IMR-90 (cell line): ENCODE data around the gene KDM2B. TPM values are rescaled to one million over a fixed set of nuclear protein-coding genes. Genes with fewer than 3 reads are reported as not detected.

Experiments
- ATAC-seq: fragments of 200-7000 bp; cut with Tn5 transposase; 2 replicates; pipeline ENCODE4 v1.9.1; 2020; ENCODE audit warnings: low read depth, mild to moderate bottlenecking, moderate library complexity
- BruUV-seq: library from RNA; stranded (reverse); fragments of 400-500 nt; replicated peaks from 2 replicates; lab custom pipeline; 2021; lab: Mats Ljungman, UMichigan
- CTCF ChIA-PET: fragments of 300-600 bp; formaldehyde crosslinking; extraction: SDS; loops from one replicate; lab custom pipeline; 2021; ENCODE audit warnings: antibody characterized with exemption; lab: Yijun Ruan, JAX
- POLR2A ChIA-PET: fragments of 300-600 bp; sonication (Branson Sonifier 250); formaldehyde crosslinking; loops from one replicate; lab custom pipeline; 2022; ENCODE audit warnings: antibody characterized with exemption; ENCODE audit not compliant: unreplicated experiment; lab: Charles Lee
- DNase-seq: peaks from one replicate; pipeline ENCODE4 v3.0.0; 2013
- H2AFZ ChIP-seq: replicated peaks from 2 replicates; pipeline ENCODE3; 2013; ENCODE audit warnings: low read length, mild to moderate bottlenecking; ENCODE audit not compliant: poor library complexity
- H2AK5ac ChIP-seq: 2 replicates; pipeline ENCODE4 v1.6.1; 2013; ENCODE audit warnings: low read depth, low read length, inconsistent platforms
- H2AK9ac ChIP-seq: replicated peaks from 2 replicates; pipeline ENCODE3; 2013; ENCODE audit warnings: mild to moderate bottlenecking, low read depth, low read length, moderate library complexity; ENCODE audit not compliant: poor library complexity
- H2BK120ac ChIP-seq: 2 replicates; pipeline ENCODE4 v1.6.1; 2013; ENCODE audit warnings: low read depth, low read length, inconsistent platforms
- H2BK15ac ChIP-seq: 3 replicates; pipeline ENCODE4 v1.6.1; 2013; ENCODE audit warnings: low read depth, low read length, inconsistent platforms
- H2BK20ac ChIP-seq: 2 replicates; pipeline ENCODE4 v1.6.1; 2013; ENCODE audit warnings: low read depth, mild to moderate bottlenecking, inconsistent platforms, low read length, moderate library complexity
- H2BK5ac ChIP-seq: 2 replicates; pipeline ENCODE4 v1.6.1; 2013; ENCODE audit warnings: mild to moderate bottlenecking, low read depth, low read length, inconsistent platforms; ENCODE audit not compliant: poor library complexity, severe bottlenecking
- H3K14ac ChIP-seq: replicated peaks from 2 replicates; pipeline ENCODE4 v1.6.1; 2013; ENCODE audit warnings: low read depth, low read length, inconsistent platforms
- H3K18ac ChIP-seq: 2 replicates; pipeline ENCODE4 v1.6.1; 2013; ENCODE audit warnings: low read depth, low read length, control low read depth
- H3K23ac ChIP-seq: 2 replicates; pipeline ENCODE4 v1.6.1; 2013; ENCODE audit warnings: low read depth, low read length, inconsistent platforms
- H3K27ac ChIP-seq: 2 replicates; pipeline ENCODE4 v1.5.1; 2013; ENCODE audit warnings: mild to moderate bottlenecking, control low read depth, low read length; ENCODE audit not compliant: insufficient read depth
- H3K27me3 ChIP-seq: 2 replicates; pipeline ENCODE4 v1.6.1; 2013; ENCODE audit warnings: low read length; ENCODE audit not compliant: control insufficient read depth, insufficient read depth
- H3K36me3 ChIP-seq: 2 replicates; pipeline ENCODE4 v1.6.1; 2013; ENCODE audit warnings: low read length, mixed read lengths; ENCODE audit not compliant: control insufficient read depth, insufficient read depth
- H3K4ac ChIP-seq: 2 replicates; pipeline ENCODE4 v1.6.1; 2013; ENCODE audit warnings: low read depth, low read length, inconsistent platforms
- H3K4me1 ChIP-seq: 2 replicates; pipeline ENCODE4 v1.6.1; 2013; ENCODE audit warnings: low read length, mixed read lengths; ENCODE audit not compliant: control insufficient read depth, insufficient read depth
- H3K4me2 ChIP-seq: 2 replicates; pipeline ENCODE4 v1.6.1; 2013; ENCODE audit warnings: low read depth, mild to moderate bottlenecking, control low read depth, low read length, moderate library complexity
- H3K4me3 ChIP-seq: 2 replicates; pipeline ENCODE4 v1.5.1; 2013; ENCODE audit warnings: low read depth, mild to moderate bottlenecking, control low read depth, low read length, moderate library complexity; ENCODE audit not compliant: insufficient read depth
- H3K56ac ChIP-seq: 2 replicates; pipeline ENCODE4 v1.6.1; 2013; ENCODE audit warnings: low read length, inconsistent platforms; ENCODE audit not compliant: insufficient read depth; ENCODE audit errors: extremely low read depth
- H3K79me1 ChIP-seq, 2 experiments: 2 replicates each; pipeline ENCODE4 v1.6.1; 2013; ENCODE audit warnings: low read length in 2 of 2, inconsistent platforms in 1 of 2, low read depth in 1 of 2
- H3K9ac ChIP-seq: 2 replicates; pipeline ENCODE4 v1.6.1; 2013; ENCODE audit warnings: low read depth, low read length, control low read depth
- H3K9me1 ChIP-seq: 2 replicates; pipeline ENCODE4 v1.6.1; 2013; ENCODE audit warnings: low read length, inconsistent platforms; ENCODE audit not compliant: insufficient read depth
- H3K9me3 ChIP-seq: 2 replicates; pipeline ENCODE4 v1.6.1; 2013; ENCODE audit warnings: low read length; ENCODE audit not compliant: control insufficient read depth, insufficient read depth
- H4K20me1 ChIP-seq: 2 replicates; pipeline ENCODE4 v1.6.1; 2013; ENCODE audit warnings: low read length, inconsistent platforms; ENCODE audit not compliant: insufficient read depth
- H4K5ac ChIP-seq: 2 replicates; pipeline ENCODE4 v1.6.1; 2013; ENCODE audit warnings: mild to moderate bottlenecking, low read depth, low read length, control low read depth
- H4K8ac ChIP-seq, 2 experiments: 2 replicates each; pipeline ENCODE4 v1.6.1; 2013; ENCODE audit warnings: low read depth in 2 of 2, low read length in 2 of 2, control low read depth in 1 of 2, inconsistent platforms in 1 of 2
- H4K91ac ChIP-seq: 2 replicates; pipeline ENCODE4 v1.6.1; 2013; ENCODE audit warnings: low read depth, low read length, inconsistent platforms; ENCODE audit not compliant: insufficient read depth
- FOS ChIP-seq: fragments of 150-350 bp; IDR thresholded peaks from 2 replicates; pipeline ENCODE4 v1.6.1; 2016; ENCODE audit warnings: low read depth, low read length
- WGBS, 2 experiments: methylation state at CpG; one replicate each; pipeline versions ENCODE4 v1.1.5 to v1.1.7; 2013; ENCODE audit warnings: missing lambda C conversion rate in 2 of 2; ENCODE audit not compliant: insufficient read length in 1 of 2; ENCODE audit errors: extremely low coverage in 2 of 2; 5-methylcytosine and 5-hydroxymethylcytosine counted together
- dilution Hi-C: fragments of 300-500 bp; cut with HindIII; formaldehyde crosslinking; loops from one replicate; pipeline ENCODE4 v1.14.3; 2018; ENCODE audit warnings: low sequenced_read_pairs; ENCODE audit not compliant: unreplicated experiment
- in situ Hi-C: fragments of 300-500 bp; cut with MboI; formaldehyde crosslinking; loops from 3 replicates; pipeline ENCODE4 v1.14.3; 2019; ENCODE audit warnings: low sequenced_read_pairs, inconsistent platforms, mixed read lengths
- intact Hi-C: fragments of 100-400 bp; cut with micrococcal nuclease; formaldehyde crosslinking; loops from 2 replicates; pipeline ENCODE4 v1.10.0; 2022
- polyA plus RNA-seq, 3 experiments: library from polyadenylated mRNA; depleted of rRNA; stranded (reverse); fragments of >200 nt; gene quantifications; 2 replicates each; pipeline ENCODE4 v1.2.3, GENCODE V29; 2012; ENCODE audit warnings: low replicate concordance in 1 of 3
- total RNA-seq: library from RNA; depleted of rRNA; stranded (reverse); fragments of >200 nt; gene quantifications from 2 replicates; pipeline ENCODE4 v1.2.3, GENCODE V29; 2012

KDM2B gene
- total and polyA plus RNA-seq, 2 of the 4 experiments (the other 2 are of a cell fraction), result 22.6 to 24.2 TPM

- Histone ChIP-seq H4K91ac (no peak overlapping the region), H2AK5ac (no peak overlapping the region), H2BK5ac (no peak overlapping the region), H3K36me3 (no peaks in the 10 kb centered on the region), H4K8ac (no peak overlapping the region), H3K4me2 (no peak overlapping the region), H3K14ac (no peak overlapping the region), H3K18ac (no peak overlapping the region), H2BK20ac (no peak overlapping the region), H3K9ac (no peak overlapping the region), H3K27ac (no peak overlapping the region), H3K56ac (no peak overlapping the region), H2BK120ac (no peak overlapping the region), H3K9me3 (no peaks in the 10 kb centered on the region), H3K4ac (no peak overlapping the region), H2AK9ac (no peak overlapping the region), H4K5ac (no peak overlapping the region), H3K79me1 (peaks cover 0 to 3% of the 10 kb centered on the region in 2 experiments; a peak in 1 of 4 replicates), H4K20me1 (no peaks in the 10 kb centered on the region), H3K9me1 (0 out of 2 replicates have a peak, but pooled peaks cover 2% of the 10 kb centered on the region), H3K4me1 (no peaks in the 10 kb centered on the region), H2BK15ac (no peak overlapping the region), H3K27me3 (no peaks in the 10 kb centered on the region), H3K4me3 (no peak overlapping the region), H3K23ac (no peak overlapping the region), H2AFZ (no peak overlapping the region)
- BruUV-seq, result no TSS peak
- dilution Hi-C loops, result no loop called here
- 100% methylated on average over 4 of the region's 8 CpGs; no CpG with 5 or more reads in 1 of the 2 experiments for WGBS, 2 experiments
- ChIA-PET CTCF (no interaction called here), POLR2A (no interaction called here)
- in situ Hi-C loops, result no loop called here
- ATAC-seq (no peak), DNase-seq (no peak)
- intact Hi-C loops, result no loop called here
- TF ChIP-seq FOS, result no peak
Measured at GRCh38 chr12:121560392-121561008, 20.3 kb downstream of the KDM2B start.
